Fibroblast of the aortic adventitia (primary cell): Measurements from ENCODE around the gene PLSCR2. TPM values are rescaled to one million over a fixed set of nuclear protein-coding genes. Genes with fewer than 3 reads are reported as not detected.
A peak's percentile ranks its signal among the peaks of the same experiment; 100 is the strongest.

ENCODE experiments used
- DNase-seq: peaks from one replicate; pipeline ENCODE4 v3.0.0-alpha.2; 2010; ENCODE audit warnings: low read depth
- H3K4me3 ChIP-seq: 2 replicates; pipeline ENCODE4 v1.5.1; 2011; ENCODE audit warnings: low read depth, mild to moderate bottlenecking, control low read depth, low read length, moderate library complexity
- CTCF ChIP-seq: IDR thresholded peaks from 2 replicates; pipeline ENCODE4 v1.5.1; 2011; ENCODE audit warnings: mild to moderate bottlenecking, low read length, control low read depth, inconsistent platforms; ENCODE audit not compliant: insufficient read depth
- total RNA-seq: library from RNA; depleted of rRNA; stranded (reverse); fragments of >200 nt; gene quantifications from 2 replicates; pipeline ENCODE4 v1.2.3, GENCODE V29; 2012; ENCODE audit warnings: low replicate concordance

The PLSCR2 gene
- total RNA-seq, 1 donor, result not detected

GRCh38 chr3:146505516-146505915, 36.2 kb upstream of the PLSCR2 start:
- no peak overlapping the region for H3K4me3 ChIP-seq
- peak; percentile 52 for DNase-seq
- no peak for TF ChIP-seq CTCF

GRCh38 chr3:146504498-146505197, 35.3 kb upstream of the PLSCR2 start:
- TF ChIP-seq CTCF, result no peak
- no peak overlapping the region for H3K4me3 ChIP-seq

GRCh38 chr3:146503461-146504202, 34.3 kb upstream of the PLSCR2 start:
- peak; percentile 93 for DNase-seq
- TF ChIP-seq CTCF, result peak; percentile 12
- H3K4me3 ChIP-seq, result no peak overlapping the region

More at GRCh38 chr3:146504498-146505197, 35.3 kb upstream of the PLSCR2 start:
- no peak for DNase-seq

- TF ChIP-seq CTCF, result no peak
- H3K4me3 ChIP-seq, result no peak overlapping the region
- no peak for DNase-seq
Observed at GRCh38 chr3:146502887-146503460, 33.6 kb upstream of the PLSCR2 start.

- no peak overlapping the region for H3K4me3 ChIP-seq
- DNase-seq, result no peak
- no peak for TF ChIP-seq CTCF
Observed at GRCh38 chr3:146501752-146502151, 32.4 kb upstream of the PLSCR2 start.

GRCh38 chr3:146499701-146500100, 30.3 kb upstream of the PLSCR2 start:
- no peak overlapping the region for H3K4me3 ChIP-seq
- DNase-seq, result no peak
- TF ChIP-seq CTCF, result no peak
